Measurements from ENCODE around the gene DPYD. TPM values are rescaled to one million over a fixed set of nuclear protein-coding genes. Genes with fewer than 3 reads are reported as not detected.

DPYD gene
- total and polyA plus RNA-seq, 8 donors, result 2.7 to 24.5 (median 9.4) TPM

GRCh38 chr1:97505289-97505688, 415.5 kb downstream of the DPYD start:
- Histone ChIP-seq H3K9me3 (no peaks in the 10 kb centered on the region), H3K27ac (no peak overlapping the region), H3K4me3 (no peak overlapping the region), H3K27me3 (no peaks in the 10 kb centered on the region), H3K4me1 (peaks cover 2 to 9% (median 4%) of the 10 kb centered on the region in 3 donors), H3K36me3 (no peaks in the 10 kb centered on the region)
- no peak for DNase-seq
- no peak for ATAC-seq
- FAIRE-seq, result peak; percentile 76
- no peak for TF ChIP-seq CTCF (IDR thresholded peaks at IDR 0.05)
- WGBS, 2 donors, result 98% methylated on average over 3 of the region's 3 CpGs
- intact Hi-C loops (cut with DNase I), result no loop called here

GRCh38 chr1:97502360-97502759, 418.5 kb downstream of the DPYD start:
- H3K4me3 ChIP-seq, result no peak overlapping the region
- H3K27me3 ChIP-seq, result no peaks in the 10 kb centered on the region
- WGBS, 2 donors, result 30 to 41% methylated on average over 4 of the region's 4 CpGs
- intact Hi-C loops (cut with DNase I), result no loop called here
- no peak overlapping the region for H3K27ac ChIP-seq
- TF ChIP-seq CTCF (IDR thresholded peaks at IDR 0.05), result no peak
- no peaks in the 10 kb centered on the region for H3K36me3 ChIP-seq
- DNase-seq (no peak), ATAC-seq (no peak), FAIRE-seq (no peak)
- H3K4me1 ChIP-seq, result peaks cover 4 to 10% (median 7%) of the 10 kb centered on the region in 3 donors
- no peaks in the 10 kb centered on the region for H3K9me3 ChIP-seq

GRCh38 chr1:97501628-97502027, 419.2 kb downstream of the DPYD start:
- peaks cover 4 to 10% (median 7%) of the 10 kb centered on the region in 3 donors for H3K4me1 ChIP-seq
- DNase-seq (no peak), ATAC-seq (no peak), FAIRE-seq (no peak)
- 65 to 76% methylated on average over 3 of the region's 3 CpGs for WGBS, 2 donors
- no peaks in the 10 kb centered on the region for H3K27me3 ChIP-seq
- no peaks in the 10 kb centered on the region for H3K9me3 ChIP-seq
- no peak for TF ChIP-seq CTCF (IDR thresholded peaks at IDR 0.05)
- no peak overlapping the region for H3K4me3 ChIP-seq
- intact Hi-C loops (cut with DNase I), result no loop called here
- no peaks in the 10 kb centered on the region for H3K36me3 ChIP-seq
- H3K27ac ChIP-seq, result no peak overlapping the region

GRCh38 chr1:97500760-97501159, 420.1 kb downstream of the DPYD start:
- FAIRE-seq (no peak), DNase-seq (no peak), ATAC-seq (peak; percentile 72 to 91 (median 84))
- no peak for TF ChIP-seq CTCF (IDR thresholded peaks at IDR 0.05)
- WGBS, 2 donors, result 15 to 19% methylated on average over 5 of the region's 5 CpGs
- H3K4me3 ChIP-seq, result peak overlapping the region in 1 of 4 donors; percentile 2
- H3K27ac ChIP-seq, result no peak overlapping the region
- H3K36me3 ChIP-seq, result no peaks in the 10 kb centered on the region
- H3K9me3 ChIP-seq, result no peaks in the 10 kb centered on the region
- H3K4me1 ChIP-seq, result peaks cover 4 to 10% (median 7%) of the 10 kb centered on the region in 3 donors
- H3K27me3 ChIP-seq, result no peaks in the 10 kb centered on the region
- intact Hi-C loops (cut with DNase I), result no loop called here

GRCh38 chr1:97499667-97500066, 421.2 kb downstream of the DPYD start:
- no peaks in the 10 kb centered on the region for H3K27me3 ChIP-seq
- peaks cover 4 to 10% (median 7%) of the 10 kb centered on the region in 3 donors for H3K4me1 ChIP-seq
- TF ChIP-seq CTCF (IDR thresholded peaks at IDR 0.05), result no peak
- H3K27ac ChIP-seq, result no peak overlapping the region
- FAIRE-seq, result no peak
- H3K9me3 ChIP-seq, result no peaks in the 10 kb centered on the region
- no peaks in the 10 kb centered on the region for H3K36me3 ChIP-seq
- intact Hi-C loops (cut with DNase I), result no loop called here
- no peak overlapping the region for H3K4me3 ChIP-seq
- no peak for DNase-seq
- no peak for ATAC-seq

Data from pancreas (tissue), 10 donors.